ENCODE data around the gene PTPRD.

DNA sequence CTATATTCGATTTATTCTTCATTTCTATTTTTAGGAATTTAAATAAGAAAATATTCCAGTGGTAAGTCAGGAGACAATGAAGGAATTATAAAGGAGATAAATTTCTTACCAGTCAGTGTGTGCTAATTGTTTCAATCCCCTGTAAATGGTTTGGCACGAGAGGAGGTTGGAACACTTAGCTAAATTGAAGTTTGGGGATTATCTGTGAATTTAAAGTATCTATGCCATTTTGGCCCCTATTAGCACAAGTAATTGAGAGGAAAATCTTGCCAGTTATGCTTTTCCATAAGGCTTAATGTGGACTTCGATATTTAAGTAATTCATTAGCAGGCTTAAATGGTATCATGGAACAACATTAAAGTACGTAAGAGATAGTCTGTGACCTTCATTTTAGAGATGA, 860.8 kb downstream of the PTPRD start:
- TF ChIP-seq, protein P1, sequence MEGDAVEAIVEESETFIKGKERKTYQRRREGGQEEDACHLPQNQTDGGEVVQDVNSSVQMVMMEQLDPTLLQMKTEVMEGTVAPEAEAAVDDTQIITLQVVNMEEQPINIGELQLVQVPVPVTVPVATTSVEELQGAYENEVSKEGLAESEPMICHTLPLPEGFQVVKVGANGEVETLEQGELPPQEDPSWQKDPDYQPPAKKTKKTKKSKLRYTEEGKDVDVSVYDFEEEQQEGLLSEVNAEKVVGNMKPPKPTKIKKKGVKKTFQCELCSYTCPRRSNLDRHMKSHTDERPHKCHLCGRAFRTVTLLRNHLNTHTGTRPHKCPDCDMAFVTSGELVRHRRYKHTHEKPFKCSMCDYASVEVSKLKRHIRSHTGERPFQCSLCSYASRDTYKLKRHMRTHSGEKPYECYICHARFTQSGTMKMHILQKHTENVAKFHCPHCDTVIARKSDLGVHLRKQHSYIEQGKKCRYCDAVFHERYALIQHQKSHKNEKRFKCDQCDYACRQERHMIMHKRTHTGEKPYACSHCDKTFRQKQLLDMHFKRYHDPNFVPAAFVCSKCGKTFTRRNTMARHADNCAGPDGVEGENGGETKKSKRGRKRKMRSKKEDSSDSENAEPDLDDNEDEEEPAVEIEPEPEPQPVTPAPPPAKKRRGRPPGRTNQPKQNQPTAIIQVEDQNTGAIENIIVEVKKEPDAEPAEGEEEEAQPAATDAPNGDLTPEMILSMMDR (IDR thresholded peaks at IDR 0.05; ENCODE audit: insufficient read depth, low read length, poor library complexity, severe bottlenecking), result no peak
- TF ChIP-seq EZH2phosphoT487 (conservative IDR thresholded peaks at IDR 0.05; ENCODE audit: low read length), result no peak
